PC-9 (cell line): ENCODE results near the gene PCNP. TPM values are rescaled to one million over a fixed set of nuclear protein-coding genes. Genes with fewer than 3 reads are reported as not detected.
"Not testable (repeated sequence)": the region's sequence is repeated elsewhere in the genome, so short reads cannot be mapped to it uniquely, and the experiment has no call there.

Source experiments
- BruUV-seq: library from RNA; stranded (reverse); fragments of 400-500 nt; replicated peaks from 2 replicates; lab custom pipeline; 2021; lab: Mats Ljungman, UMichigan
- CTCF ChIA-PET: fragments of 300-600 bp; sonication (Branson Sonifier 250); formaldehyde crosslinking; loops from one replicate; lab custom pipeline; 2022; ENCODE audit warnings: antibody characterized with exemption; lab: Charles Lee
- POLR2A ChIA-PET: fragments of 300-600 bp; sonication (Branson Sonifier 250); formaldehyde crosslinking; loops from one replicate; lab custom pipeline; 2022; ENCODE audit warnings: antibody characterized with exemption; ENCODE audit not compliant: unreplicated experiment; lab: Charles Lee
- DNase-seq, 2 experiments: peaks; one replicate each; pipeline versions ENCODE4 v3.0.0 to v3.0.0-alpha.2; 2015 to 2022; ENCODE audit warnings: mixed read lengths in 1 of 2
- H2AFZ ChIP-seq: fragments of 200-600 bp; sonication (generic); 2 replicates; pipeline ENCODE4 v1.8.1; 2017; ENCODE audit warnings: antibody characterized with exemption
- H3F3A ChIP-seq: fragments of 200-600 bp; sonication (generic); 2 replicates; pipeline ENCODE4 v1.8.1; 2017; ENCODE audit warnings: antibody characterized with exemption, mild to moderate bottlenecking, low read depth; ENCODE audit not compliant: insufficient read depth
- H3K27ac ChIP-seq: fragments of 200-600 bp; sonication (generic); 2 replicates; pipeline ENCODE4 v1.6.1; 2016; ENCODE audit warnings: mixed run types
- H3K27me3 ChIP-seq: fragments of 200-600 bp; sonication (generic); 2 replicates; pipeline ENCODE4 v1.6.1; 2016; ENCODE audit warnings: low read depth, mixed run types; ENCODE audit not compliant: insufficient read depth
- H3K36me3 ChIP-seq: fragments of 200-600 bp; sonication (generic); 2 replicates; pipeline ENCODE4 v1.6.1; 2016; ENCODE audit warnings: low read depth, mixed run types
- H3K4me1 ChIP-seq: fragments of 200-600 bp; sonication (generic); replicated peaks from 2 replicates; pipeline ENCODE4 v1.6.1; 2016; ENCODE audit warnings: mixed run types; ENCODE audit not compliant: insufficient read depth
- H3K4me2 ChIP-seq: fragments of 200-600 bp; sonication (generic); 2 replicates; pipeline ENCODE4 v1.6.1; 2017; ENCODE audit warnings: mixed run types
- H3K4me3 ChIP-seq: fragments of 200-600 bp; sonication (generic); 2 replicates; pipeline ENCODE4 v1.6.1; 2016; ENCODE audit warnings: mixed run types
- H3K79me2 ChIP-seq: fragments of 200-600 bp; sonication (generic); 2 replicates; pipeline ENCODE4 v1.6.1; 2017; ENCODE audit warnings: low read depth, mixed run types
- H3K9me2 ChIP-seq: fragments of 200-600 bp; sonication (generic); 2 replicates; pipeline ENCODE4 v1.8.1; 2017; ENCODE audit warnings: mild to moderate bottlenecking; ENCODE audit not compliant: insufficient read depth
- H3K9me3 ChIP-seq: fragments of 200-600 bp; sonication (generic); 2 replicates; pipeline ENCODE4 v1.8.1; 2016; ENCODE audit warnings: low read depth; ENCODE audit not compliant: insufficient read depth
- H4K20me1 ChIP-seq: fragments of 200-600 bp; sonication (generic); 2 replicates; pipeline ENCODE4 v1.8.1; 2017; ENCODE audit not compliant: insufficient read depth
- EZH2 ChIP-seq: fragments of 200-600 bp; sonication (generic); IDR thresholded peaks from 2 replicates; pipeline ENCODE4 v1.8.0; 2017; ENCODE audit warnings: antibody characterized with exemption, low read depth
- intact Hi-C: fragments of 100-400 bp; cut with micrococcal nuclease; formaldehyde crosslinking; loops from one replicate; pipeline ENCODE4 v1.10.0; 2022; ENCODE audit not compliant: unreplicated experiment
- total RNA-seq: library from RNA; stranded (reverse); gene quantifications from 2 replicates; pipeline ENCODE4 v1.2.3, GENCODE V29; 2021
- TF ChIP-seq, protein P1 (sequence below): fragments of 200-600 bp; sonication (generic); conservative IDR thresholded peaks from 2 replicates; pipeline ENCODE4 v1.6.1; 2017; ENCODE audit warnings: mixed run types, antibody characterized with exemption, mild to moderate bottlenecking, moderate library complexity

Gene PCNP
- total RNA-seq, 1 experiment from 2014 or later = 223 TPM

DNA sequence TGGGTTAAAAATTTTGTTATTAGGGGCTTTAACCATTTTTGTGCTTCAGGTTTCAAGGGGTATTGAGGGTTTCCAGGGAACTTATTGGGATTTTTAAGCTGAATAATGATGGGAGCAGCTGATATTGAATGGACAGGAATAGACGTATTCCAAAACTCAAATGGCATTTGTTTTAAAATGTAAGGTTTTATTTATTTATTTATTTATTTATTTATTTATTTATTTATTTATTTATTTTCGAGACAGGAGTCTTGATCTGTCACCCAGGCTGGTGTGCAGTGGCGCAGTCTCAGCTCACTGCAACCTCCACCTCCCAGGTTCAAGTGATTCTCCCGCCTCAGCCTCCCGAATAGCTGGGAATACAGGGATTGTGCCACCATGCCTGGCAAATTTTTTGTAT, 38.8 kb upstream of the PCNP start:
- Histone ChIP-seq H3K4me3 (no peak overlapping the region), H3K9me3 (no peaks in the 10 kb centered on the region), H3K9me2 (no peaks in the 10 kb centered on the region), H3K36me3 (no peaks in the 10 kb centered on the region), H3F3A (no peaks in the 10 kb centered on the region), H3K4me2 (no peak overlapping the region), H3K27ac (no peak overlapping the region), H4K20me1 (no peaks in the 10 kb centered on the region), H3K79me2 (no peaks in the 10 kb centered on the region), H3K27me3 (peaks cover 32% of the 10 kb centered on the region), H3K4me1 (no peaks in the 10 kb centered on the region), H2AFZ (no peak overlapping the region)
- intact Hi-C loops = no loop called here
- no peak for TF ChIP-seq EZH2
- TF ChIP-seq, protein P1, sequence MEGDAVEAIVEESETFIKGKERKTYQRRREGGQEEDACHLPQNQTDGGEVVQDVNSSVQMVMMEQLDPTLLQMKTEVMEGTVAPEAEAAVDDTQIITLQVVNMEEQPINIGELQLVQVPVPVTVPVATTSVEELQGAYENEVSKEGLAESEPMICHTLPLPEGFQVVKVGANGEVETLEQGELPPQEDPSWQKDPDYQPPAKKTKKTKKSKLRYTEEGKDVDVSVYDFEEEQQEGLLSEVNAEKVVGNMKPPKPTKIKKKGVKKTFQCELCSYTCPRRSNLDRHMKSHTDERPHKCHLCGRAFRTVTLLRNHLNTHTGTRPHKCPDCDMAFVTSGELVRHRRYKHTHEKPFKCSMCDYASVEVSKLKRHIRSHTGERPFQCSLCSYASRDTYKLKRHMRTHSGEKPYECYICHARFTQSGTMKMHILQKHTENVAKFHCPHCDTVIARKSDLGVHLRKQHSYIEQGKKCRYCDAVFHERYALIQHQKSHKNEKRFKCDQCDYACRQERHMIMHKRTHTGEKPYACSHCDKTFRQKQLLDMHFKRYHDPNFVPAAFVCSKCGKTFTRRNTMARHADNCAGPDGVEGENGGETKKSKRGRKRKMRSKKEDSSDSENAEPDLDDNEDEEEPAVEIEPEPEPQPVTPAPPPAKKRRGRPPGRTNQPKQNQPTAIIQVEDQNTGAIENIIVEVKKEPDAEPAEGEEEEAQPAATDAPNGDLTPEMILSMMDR = no peak
- no peak for DNase-seq
- ChIA-PET CTCF (no interaction called here), POLR2A (no interaction called here)
- no TSS peak for BruUV-seq

GRCh38 chr3:101536266-101536665, 37.7 kb upstream of the PCNP start:
- no peak overlapping the region for H3K27ac ChIP-seq
- H2AFZ ChIP-seq = no peak overlapping the region
- no peaks in the 10 kb centered on the region for H3K9me3 ChIP-seq
- no peak overlapping the region for H3K4me3 ChIP-seq
- H3K79me2 ChIP-seq = no peaks in the 10 kb centered on the region
- ChIA-PET POLR2A (no interaction called here), CTCF (no interaction called here)
- no peak overlapping the region for H3K4me2 ChIP-seq
- no peaks in the 10 kb centered on the region for H3K9me2 ChIP-seq
- no peaks in the 10 kb centered on the region for H3K36me3 ChIP-seq
- H3F3A ChIP-seq = no peaks in the 10 kb centered on the region
- DNase-seq = no peak
- H4K20me1 ChIP-seq = no peaks in the 10 kb centered on the region
- no TSS peak for BruUV-seq
- H3K27me3 ChIP-seq = peaks cover 42% of the 10 kb centered on the region
- no peaks in the 10 kb centered on the region for H3K4me1 ChIP-seq
- intact Hi-C loops = no loop called here
- no peak for TF ChIP-seq EZH2
- TF ChIP-seq, protein P1 = no peak

- H4K20me1 ChIP-seq, CTCF ChIA-PET, H2AFZ ChIP-seq, BruUV-seq, intact Hi-C loops, H3K4me1 ChIP-seq, DNase-seq, H3K36me3 ChIP-seq, H3F3A ChIP-seq, H3K27ac ChIP-seq, H3K4me3 ChIP-seq, H3K79me2 ChIP-seq, H3K4me2 ChIP-seq, POLR2A ChIA-PET, H3K9me2 ChIP-seq, H3K9me3 ChIP-seq: not testable (repeated sequence)
- peaks cover 38% of the 10 kb centered on the region; the same call in 1 of the 2 replicates for H3K27me3 ChIP-seq
Measured at GRCh38 chr3:101536955-101537354, 37.0 kb upstream of the PCNP start.

DNA sequence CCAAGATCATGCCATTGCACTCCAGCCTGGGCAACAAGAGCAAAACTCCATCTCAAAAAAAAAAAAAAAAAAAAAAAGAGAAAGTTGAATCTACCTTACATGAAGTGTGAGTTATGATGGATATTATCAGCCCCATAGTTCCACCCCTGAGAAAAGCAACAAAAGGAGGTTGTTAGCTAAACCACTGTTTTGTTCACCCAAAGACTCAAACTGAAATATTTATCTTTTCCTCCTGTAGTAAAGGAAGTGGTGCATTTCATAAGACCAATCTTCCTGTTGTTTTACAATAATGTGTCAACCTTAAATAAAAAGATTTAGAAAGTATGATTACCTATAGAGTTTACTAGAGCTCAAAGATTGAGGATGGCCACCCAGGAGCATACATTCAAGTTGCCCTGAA, 31.0 kb upstream of the PCNP start:
- no peaks in the 10 kb centered on the region for H3K79me2 ChIP-seq
- no peak for DNase-seq
- no peak overlapping the region for H3K4me3 ChIP-seq
- BruUV-seq = no TSS peak
- CTCF ChIA-PET = interaction anchor here (0.6 kb wide), 1 partner anchor 883 kb away, joined by 3 read pairs; no protein-coding TSS in a partner anchor
- H3F3A ChIP-seq = no peaks in the 10 kb centered on the region
- peaks cover 27% of the 10 kb centered on the region; the same call in 1 of the 2 replicates for H3K27me3 ChIP-seq
- H4K20me1 ChIP-seq = no peaks in the 10 kb centered on the region
- TF ChIP-seq, protein P1 = no peak
- TF ChIP-seq EZH2 = no peak
- no peak overlapping the region for H2AFZ ChIP-seq
- H3K27ac ChIP-seq = no peak overlapping the region
- no peaks in the 10 kb centered on the region for H3K9me2 ChIP-seq
- no peaks in the 10 kb centered on the region for H3K36me3 ChIP-seq
- no peaks in the 10 kb centered on the region for H3K4me1 ChIP-seq
- no peaks in the 10 kb centered on the region for H3K9me3 ChIP-seq
- POLR2A ChIA-PET = no interaction called here
- intact Hi-C loops = no loop called here
- H3K4me2 ChIP-seq = no peak overlapping the region
